HepG2 (cell line): ENCODE measurements around the gene BLOC1S4.
A peak's percentile ranks its signal among the peaks of the same experiment; 100 is the strongest.

ENCODE experiments used
- AKNA ChIP-seq: sonication (generic); formaldehyde crosslinking; IDR thresholded peaks from 2 replicates; pipeline ENCODE4 v1.4.0; 2020; ENCODE audit warnings: missing genetic modification reagents, borderline replicate concordance
- CTCF ChIP-seq: sonication (generic); formaldehyde crosslinking; IDR thresholded peaks from 2 replicates; pipeline ENCODE4 v1.5.0; 2020; ENCODE audit warnings: mild to moderate bottlenecking, missing genetic modification reagents, moderate library complexity
- SRY ChIP-seq: sonication (generic); formaldehyde crosslinking; IDR thresholded peaks from 2 replicates; pipeline ENCODE4 v1.8.0; 2022; ENCODE audit warnings: mild to moderate bottlenecking, missing genetic modification reagents
- ZNF616 ChIP-seq: sonication (generic); formaldehyde crosslinking; IDR thresholded peaks from 2 replicates; pipeline ENCODE4 v1.5.0; 2020; ENCODE audit warnings: low read depth, mild to moderate bottlenecking, missing genetic modification reagents

GRCh38 chr4:6681191-6681590 lies 34.8 kb upstream of the BLOC1S4 start:
- TF ChIP-seq CTCF (CRISPR knock-in tag) (peak; percentile 75), AKNA (no peak), ZNF616 (no peak), SRY (no peak)
